Measurements from ENCODE around the gene CAMK2N2.

GRCh38 chr3:184211297-184211696 lies 50.1 kb downstream of the CAMK2N2 start:
- no peak for TF ChIP-seq POLR2A (conservative IDR thresholded peaks at IDR 0.05)
- no peak for TF ChIP-seq CTCF (IDR thresholded peaks at IDR 0.05 in 2 of 3, conservative IDR thresholded peaks at IDR 0.05 in 1 of 3; ENCODE audit: insufficient read depth in 2 of 3, low read depth in 1 of 3, low read length in 3 of 3)
- TF ChIP-seq ZNF263 (CRISPR knock-in tag; IDR thresholded peaks at IDR 0.05; ENCODE audit: borderline replicate concordance): no peak
- no peak for TF ChIP-seq RAD21 (CRISPR knock-in tag; conservative IDR thresholded peaks at IDR 0.05 in 1 of 2, IDR thresholded peaks at IDR 0.05 in 1 of 2)
- no peak for TF ChIP-seq CBX3 (IDR thresholded peaks at IDR 0.05; ENCODE audit: borderline replicate concordance in 1 of 2, low read length in 2 of 2)
- no peak for TF ChIP-seq ZNF76 (CRISPR knock-in tag; IDR thresholded peaks at IDR 0.05; ENCODE audit: borderline replicate concordance)
- no peak for TF ChIP-seq SMC3 (conservative IDR thresholded peaks at IDR 0.05; ENCODE audit: insufficient read depth, low read depth, low read length)
- no peak for TF ChIP-seq GATA2 (CRISPR knock-in tag; IDR thresholded peaks at IDR 0.05)
- TF ChIP-seq HNRNPUL1 (IDR thresholded peaks at IDR 0.05; ENCODE audit: low read length): no peak
- no peak for TF ChIP-seq ZNF224 (CRISPR knock-in tag; IDR thresholded peaks at IDR 0.05)
- no peak for TF ChIP-seq EZH2 (IDR thresholded peaks at IDR 0.05; ENCODE audit: borderline replicate concordance, low read depth, low read length)
- no peak for TF ChIP-seq SNRNP70 (optimal IDR thresholded peaks at IDR 0.05; ENCODE audit: low read depth, low read length)
- no peak for TF ChIP-seq CHAMP1 (IDR thresholded peaks at IDR 0.05)

Data from K562 (cell line).